SJSA1 (cell line): ENCODE measurements around the gene ARHGAP6. TPM values are rescaled to one million over a fixed set of nuclear protein-coding genes. Genes with fewer than 3 reads are reported as not detected.

Source experiments
- DNase-seq, 2 experiments: peaks; one replicate each; pipeline ENCODE4 v3.0.0-alpha.2; 2015 to 2020; ENCODE audit warnings: low spot score in 2 of 2, low read depth in 1 of 2
- H3K27ac ChIP-seq: fragments of 250-450 bp; sonication (Bioruptor Pico); 2 replicates; pipeline ENCODE4 v1.5.1; 2020; ENCODE audit warnings: mild to moderate bottlenecking, moderate library complexity
- H3K27me3 ChIP-seq: fragments of 250-450 bp; sonication (Bioruptor Pico); replicated peaks from 2 replicates; pipeline ENCODE4 v1.5.1; 2020; ENCODE audit warnings: mild to moderate bottlenecking, moderate library complexity
- H3K36me3 ChIP-seq: fragments of 250-450 bp; sonication (Bioruptor Pico); 2 replicates; pipeline ENCODE4 v1.5.1; 2020; ENCODE audit warnings: mild to moderate bottlenecking
- H3K4me1 ChIP-seq: fragments of 250-450 bp; sonication (Bioruptor Pico); replicated peaks from 2 replicates; pipeline ENCODE4 v1.6.1; 2021; ENCODE audit warnings: mild to moderate bottlenecking
- H3K4me3 ChIP-seq: fragments of 250-450 bp; sonication (Bioruptor Pico); 2 replicates; pipeline ENCODE4 v1.5.1; 2020; ENCODE audit warnings: mild to moderate bottlenecking
- H3K9me3 ChIP-seq: fragments of 250-450 bp; sonication (Bioruptor Pico); replicated peaks from 2 replicates; pipeline ENCODE4 v1.5.1; 2020; ENCODE audit warnings: mild to moderate bottlenecking
- total RNA-seq: library from RNA; depleted of rRNA; stranded (reverse); fragments of >200 nt; shearing (Covaris generic); gene quantifications from 2 replicates; pipeline ENCODE4 v1.2.3, GENCODE V29; 2014

ARHGAP6 gene
- total RNA-seq, 1 experiment from 2014 or later, result 0.11 TPM

DNA sequence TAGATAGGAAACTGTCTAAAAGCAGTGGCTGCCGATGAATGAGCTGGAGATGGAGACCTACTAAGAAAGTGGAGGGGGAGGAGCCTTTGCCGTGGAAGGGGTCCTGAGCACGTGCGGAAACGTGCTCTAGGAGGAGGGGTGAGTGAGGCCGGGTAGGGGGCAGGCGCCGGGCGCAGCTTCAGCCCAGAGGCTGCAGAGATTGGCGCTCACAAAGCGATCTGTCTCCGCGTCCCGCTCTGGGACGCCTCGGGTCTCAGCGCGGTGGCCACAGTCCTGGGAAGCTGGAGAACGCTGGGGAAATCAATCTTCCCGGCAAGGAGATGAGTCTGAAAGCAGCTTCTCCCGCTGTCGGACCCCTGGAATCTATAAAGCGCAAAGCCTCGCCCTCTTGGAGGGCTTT lies 444 bp upstream of the ARHGAP6 start:
- Histone ChIP-seq H3K27ac (no peak overlapping the region), H3K4me1 (no peaks in the 10 kb centered on the region; the same call in 1 of the 2 replicates), H3K27me3 (peaks cover 3% of the 10 kb centered on the region; the same call in 1 of the 2 replicates), H3K9me3 (no peaks in the 10 kb centered on the region), H3K4me3 (peak overlapping the region; percentile 38), H3K36me3 (no peaks in the 10 kb centered on the region)
- no peak for DNase-seq

DNA sequence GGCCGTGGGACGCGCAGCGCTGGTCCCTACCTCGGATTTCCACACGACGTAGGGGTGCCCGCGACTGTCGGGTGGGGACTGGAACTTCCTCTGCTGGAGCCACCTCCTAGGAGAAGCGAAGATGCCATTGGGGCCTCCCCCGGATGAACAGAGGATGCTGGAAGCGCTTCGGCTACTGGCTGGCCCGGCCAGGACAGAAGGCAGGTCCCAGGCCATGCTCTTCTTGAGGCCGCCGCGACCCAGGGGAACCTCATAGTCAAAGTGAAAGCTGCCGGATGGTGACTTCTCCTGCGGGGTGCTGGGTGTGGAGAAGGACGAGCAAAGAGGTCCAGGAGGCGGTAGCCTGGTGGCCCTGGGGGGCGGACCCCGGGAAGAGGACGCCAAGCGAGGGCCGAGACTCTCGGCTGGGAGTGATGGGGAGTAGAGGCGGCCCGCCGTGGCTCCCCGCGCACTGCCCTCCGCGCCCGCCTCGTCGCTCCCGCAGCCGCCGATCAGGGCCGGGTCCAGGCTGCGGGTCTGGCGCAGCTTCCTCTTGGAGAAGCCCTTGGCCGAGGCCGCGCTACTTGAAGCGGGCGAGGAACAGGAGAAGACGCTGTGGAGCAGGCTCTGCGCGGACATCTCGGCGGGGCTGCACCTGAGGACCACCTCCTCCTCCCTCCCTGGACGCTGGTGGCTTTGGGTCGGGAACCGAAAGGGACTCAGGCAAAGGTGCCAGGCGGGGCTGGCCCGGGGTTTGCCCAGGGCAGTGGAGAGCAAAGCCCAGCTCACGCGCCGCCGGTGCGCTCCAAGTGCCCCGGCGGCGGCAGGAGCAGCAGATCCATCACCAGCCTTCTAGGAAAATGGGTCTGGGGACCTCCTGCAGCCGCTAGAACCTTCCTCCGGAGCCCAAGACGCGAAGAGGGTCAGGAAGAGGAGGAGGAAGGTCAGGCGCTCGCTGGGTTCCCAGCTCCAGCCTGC lies 1.2 kb downstream of the ARHGAP6 start:
- no peaks in the 10 kb centered on the region for H3K9me3 ChIP-seq
- H3K36me3 ChIP-seq, result no peaks in the 10 kb centered on the region
- H3K4me1 ChIP-seq, result no peaks in the 10 kb centered on the region; the same call in 1 of the 2 replicates
- peaks cover 3% of the 10 kb centered on the region; the same call in 1 of the 2 replicates for H3K27me3 ChIP-seq
- peak in 1 of 2 experiments; percentile 2 for DNase-seq
- H3K4me3 ChIP-seq, result peak overlapping the region; percentile 38
- no peak overlapping the region for H3K27ac ChIP-seq

GRCh38 chrX:11663875-11664210 lies 1.9 kb downstream of the ARHGAP6 start:
- Histone ChIP-seq H3K9me3 (no peaks in the 10 kb centered on the region), H3K27ac (no peak overlapping the region), H3K27me3 (peaks cover 3% of the 10 kb centered on the region; the same call in 1 of the 2 replicates), H3K36me3 (no peaks in the 10 kb centered on the region), H3K4me1 (no peaks in the 10 kb centered on the region; the same call in 1 of the 2 replicates), H3K4me3 (no peak overlapping the region)
- no peak for DNase-seq

GRCh38 chrX:11655282-11656015 lies 10.3 kb downstream of the ARHGAP6 start:
- Histone ChIP-seq H3K9me3 (no peaks in the 10 kb centered on the region), H3K27me3 (no peaks in the 10 kb centered on the region), H3K36me3 (no peaks in the 10 kb centered on the region), H3K4me3 (no peak overlapping the region), H3K27ac (no peak overlapping the region), H3K4me1 (no peaks in the 10 kb centered on the region)
- DNase-seq, result no peak

DNA sequence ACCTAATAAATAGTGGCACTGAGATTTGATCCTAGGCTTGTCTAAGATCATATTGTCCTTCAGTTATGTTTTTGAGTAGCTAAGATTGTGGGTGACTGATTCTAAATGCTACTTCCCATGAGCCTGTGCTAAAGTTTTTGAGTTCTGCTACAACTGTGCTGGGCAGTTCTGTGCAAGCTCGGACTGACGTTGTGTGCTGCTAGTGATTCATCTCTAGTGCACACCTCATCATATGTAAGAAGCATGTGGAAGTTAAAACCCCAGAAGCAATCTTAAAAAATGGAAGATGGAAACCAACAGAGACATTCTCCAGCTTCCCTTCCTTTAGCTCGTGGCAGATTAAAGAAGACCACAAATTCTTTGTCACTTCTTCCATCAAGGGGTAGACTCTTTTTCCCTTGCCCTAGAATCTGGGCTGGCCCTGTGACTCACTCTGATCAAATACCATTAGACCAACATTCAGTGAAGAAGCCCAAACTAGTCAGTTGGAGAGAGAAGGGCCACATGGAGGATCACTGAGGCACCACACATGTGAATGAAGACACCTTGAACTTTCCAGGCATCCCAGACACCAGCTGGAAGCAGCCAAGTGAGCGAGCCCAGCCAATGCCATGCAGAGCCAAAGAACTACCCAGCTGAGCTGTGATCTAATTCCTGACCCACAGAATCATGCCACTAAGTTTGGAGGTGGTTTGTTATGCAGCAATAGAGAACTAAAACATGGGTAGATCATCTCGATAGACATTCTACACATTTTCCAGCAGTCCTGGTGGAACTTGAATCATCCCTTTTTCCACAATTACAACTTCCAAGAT lies 16.8 kb downstream of the ARHGAP6 start:
- no peaks in the 10 kb centered on the region for H3K36me3 ChIP-seq
- DNase-seq, result no peak
- H3K4me3 ChIP-seq, result no peak overlapping the region
- no peak overlapping the region for H3K27ac ChIP-seq
- no peaks in the 10 kb centered on the region for H3K9me3 ChIP-seq
- H3K4me1 ChIP-seq, result no peaks in the 10 kb centered on the region
- H3K27me3 ChIP-seq, result no peaks in the 10 kb centered on the region

DNA sequence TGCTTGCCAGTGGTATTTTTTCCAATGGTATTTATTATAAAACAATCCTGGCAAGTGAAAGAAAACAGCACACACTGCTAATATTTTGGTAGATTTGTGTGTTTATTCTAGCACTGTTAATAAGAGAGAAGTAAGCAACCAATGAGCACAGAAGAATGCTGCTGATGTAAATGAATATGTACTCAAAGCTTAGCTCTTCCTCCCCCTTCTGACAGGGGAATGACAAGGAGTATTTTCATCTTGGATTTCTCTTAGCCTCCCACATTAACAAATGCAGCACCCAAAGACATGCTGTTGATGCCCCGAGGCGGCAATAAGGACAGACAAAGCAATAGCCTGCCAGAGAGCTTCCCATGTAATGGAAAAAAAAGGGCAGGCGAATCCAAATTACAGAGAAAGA lies 18.6 kb downstream of the ARHGAP6 start:
- no peaks in the 10 kb centered on the region for H3K36me3 ChIP-seq
- no peak overlapping the region for H3K27ac ChIP-seq
- no peak for DNase-seq
- H3K27me3 ChIP-seq, result no peaks in the 10 kb centered on the region
- no peaks in the 10 kb centered on the region for H3K9me3 ChIP-seq
- no peaks in the 10 kb centered on the region for H3K4me1 ChIP-seq
- no peak overlapping the region for H3K4me3 ChIP-seq

- H3K4me3 ChIP-seq, result no peak overlapping the region
- H3K9me3 ChIP-seq, result no peaks in the 10 kb centered on the region
- no peaks in the 10 kb centered on the region for H3K27me3 ChIP-seq
- no peaks in the 10 kb centered on the region for H3K4me1 ChIP-seq
- no peak overlapping the region for H3K27ac ChIP-seq
- no peaks in the 10 kb centered on the region for H3K36me3 ChIP-seq
- DNase-seq, result no peak
These were observed 24.2 kb downstream of the ARHGAP6 start for GRCh38 chrX:11641349-11642065.

- Histone ChIP-seq H3K4me1 (no peaks in the 10 kb centered on the region), H3K9me3 (no peaks in the 10 kb centered on the region), H3K27me3 (no peaks in the 10 kb centered on the region), H3K36me3 (no peaks in the 10 kb centered on the region), H3K27ac (no peak overlapping the region), H3K4me3 (no peak overlapping the region)
- no peak for DNase-seq
These were observed 25.6 kb downstream of the ARHGAP6 start for GRCh38 chrX:11640089-11640488.

GRCh38 chrX:11632732-11633131 lies 33.0 kb downstream of the ARHGAP6 start:
- no peak overlapping the region for H3K27ac ChIP-seq
- no peaks in the 10 kb centered on the region for H3K9me3 ChIP-seq
- H3K36me3 ChIP-seq, result no peaks in the 10 kb centered on the region
- H3K27me3 ChIP-seq, result no peaks in the 10 kb centered on the region
- no peak overlapping the region for H3K4me3 ChIP-seq
- no peak for DNase-seq
- H3K4me1 ChIP-seq, result no peaks in the 10 kb centered on the region

DNA sequence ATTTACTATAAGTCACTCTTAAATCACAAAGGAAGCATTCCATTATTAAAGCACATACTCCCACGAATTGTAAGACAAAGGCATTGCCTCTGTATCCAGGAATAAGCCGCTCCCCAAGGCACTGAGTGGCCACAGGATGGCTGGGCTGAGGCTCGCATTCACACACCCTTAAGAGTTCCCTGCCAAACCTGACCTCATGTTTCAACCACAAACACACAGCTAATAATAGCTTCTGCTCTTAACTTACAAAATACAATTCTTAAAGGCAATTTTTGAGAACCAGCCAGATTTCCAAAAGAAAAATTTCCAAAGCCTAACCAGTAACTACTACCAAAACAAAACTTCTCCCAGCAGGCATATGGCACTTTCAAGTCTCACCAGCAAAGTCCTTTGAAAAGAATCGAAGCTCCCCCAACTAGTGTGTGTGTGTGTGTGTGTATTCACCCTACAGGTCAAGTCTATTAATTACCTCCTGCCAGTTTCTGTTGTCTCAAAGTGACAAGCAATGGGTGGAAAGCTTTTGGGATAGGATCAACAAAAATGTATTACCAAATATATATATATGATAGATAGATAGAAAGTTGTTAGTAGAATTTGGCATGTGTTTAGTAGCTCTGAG lies 36.0 kb downstream of the ARHGAP6 start:
- no peaks in the 10 kb centered on the region for H3K36me3 ChIP-seq
- no peak overlapping the region for H3K4me3 ChIP-seq
- no peak for DNase-seq
- no peaks in the 10 kb centered on the region for H3K9me3 ChIP-seq
- H3K27me3 ChIP-seq, result no peaks in the 10 kb centered on the region
- no peaks in the 10 kb centered on the region for H3K4me1 ChIP-seq
- H3K27ac ChIP-seq, result no peak overlapping the region

GRCh38 chrX:11628399-11628798 lies 37.3 kb downstream of the ARHGAP6 start:
- no peaks in the 10 kb centered on the region for H3K4me1 ChIP-seq
- no peaks in the 10 kb centered on the region for H3K36me3 ChIP-seq
- no peaks in the 10 kb centered on the region for H3K9me3 ChIP-seq
- H3K27ac ChIP-seq, result no peak overlapping the region
- DNase-seq, result no peak
- H3K27me3 ChIP-seq, result no peaks in the 10 kb centered on the region
- H3K4me3 ChIP-seq, result no peak overlapping the region

GRCh38 chrX:11626351-11626750 lies 39.4 kb downstream of the ARHGAP6 start:
- DNase-seq, result no peak
- H3K4me1 ChIP-seq, result no peaks in the 10 kb centered on the region
- H3K27me3 ChIP-seq, result no peaks in the 10 kb centered on the region
- no peaks in the 10 kb centered on the region for H3K36me3 ChIP-seq
- no peak overlapping the region for H3K4me3 ChIP-seq
- no peaks in the 10 kb centered on the region for H3K9me3 ChIP-seq
- H3K27ac ChIP-seq, result no peak overlapping the region

- Histone ChIP-seq H3K27me3 (no peaks in the 10 kb centered on the region), H3K4me1 (no peaks in the 10 kb centered on the region), H3K27ac (no peak overlapping the region), H3K36me3 (no peaks in the 10 kb centered on the region), H3K9me3 (no peaks in the 10 kb centered on the region), H3K4me3 (no peak overlapping the region)
- DNase-seq, result no peak
These were observed 46.3 kb downstream of the ARHGAP6 start for GRCh38 chrX:11619441-11619840.
